IPS-18a (cell line): ENCODE results near the gene ONECUT2.

Experiments used
- H3K27ac ChIP-seq: one replicate; pipeline ENCODE4 v1.5.1; 2013; ENCODE audit warnings: low read length
- H3K27me3 ChIP-seq: one replicate; pipeline ENCODE4 v1.6.1; 2013; ENCODE audit warnings: mild to moderate bottlenecking, low read length; ENCODE audit not compliant: control insufficient read depth, insufficient read depth
- H3K36me3 ChIP-seq: one replicate; pipeline ENCODE4 v1.6.1; 2013; ENCODE audit warnings: low read depth, low read length; ENCODE audit not compliant: control insufficient read depth
- H3K4me1 ChIP-seq: one replicate; pipeline ENCODE4 v1.6.1; 2013; ENCODE audit warnings: low read depth, low read length; ENCODE audit not compliant: control insufficient read depth
- H3K4me3 ChIP-seq: one replicate; pipeline ENCODE4 v1.5.1; 2013; ENCODE audit warnings: low read length
- H3K9ac ChIP-seq: one replicate; pipeline ENCODE4 v1.6.1; 2013; ENCODE audit warnings: mild to moderate bottlenecking, low read length, moderate library complexity
- H3K9me3 ChIP-seq: one replicate; pipeline ENCODE4 v1.6.1; 2013; ENCODE audit warnings: low read depth, low read length; ENCODE audit not compliant: control insufficient read depth

The ONECUT2 gene

DNA sequence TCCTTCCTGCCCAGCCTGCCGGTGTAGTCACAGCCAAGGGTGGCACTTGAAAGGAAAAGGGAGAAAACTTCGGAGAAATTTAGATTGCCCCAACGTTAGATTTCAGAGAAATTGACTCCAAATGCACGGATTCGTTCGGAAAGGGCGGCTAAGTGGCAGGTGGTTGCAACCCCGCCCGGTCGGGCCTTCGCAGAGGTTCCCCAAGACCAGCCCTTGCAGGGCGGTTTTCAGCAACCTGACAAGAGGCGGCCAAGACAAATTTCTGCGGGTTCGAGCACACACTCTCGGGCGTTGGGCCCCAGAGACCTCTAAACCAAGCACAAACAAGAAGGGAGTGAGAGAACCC is 4.8 kb downstream of the ONECUT2 start:
- Histone ChIP-seq H3K9me3 (no peaks in the 10 kb centered on the region), H3K9ac (no peak overlapping the region), H3K36me3 (no peaks in the 10 kb centered on the region), H3K27ac (no peak overlapping the region), H3K4me1 (peaks cover 22% of the 10 kb centered on the region), H3K27me3 (peaks cover 93% of the 10 kb centered on the region), H3K4me3 (peak overlapping the region; percentile 70)

DNA sequence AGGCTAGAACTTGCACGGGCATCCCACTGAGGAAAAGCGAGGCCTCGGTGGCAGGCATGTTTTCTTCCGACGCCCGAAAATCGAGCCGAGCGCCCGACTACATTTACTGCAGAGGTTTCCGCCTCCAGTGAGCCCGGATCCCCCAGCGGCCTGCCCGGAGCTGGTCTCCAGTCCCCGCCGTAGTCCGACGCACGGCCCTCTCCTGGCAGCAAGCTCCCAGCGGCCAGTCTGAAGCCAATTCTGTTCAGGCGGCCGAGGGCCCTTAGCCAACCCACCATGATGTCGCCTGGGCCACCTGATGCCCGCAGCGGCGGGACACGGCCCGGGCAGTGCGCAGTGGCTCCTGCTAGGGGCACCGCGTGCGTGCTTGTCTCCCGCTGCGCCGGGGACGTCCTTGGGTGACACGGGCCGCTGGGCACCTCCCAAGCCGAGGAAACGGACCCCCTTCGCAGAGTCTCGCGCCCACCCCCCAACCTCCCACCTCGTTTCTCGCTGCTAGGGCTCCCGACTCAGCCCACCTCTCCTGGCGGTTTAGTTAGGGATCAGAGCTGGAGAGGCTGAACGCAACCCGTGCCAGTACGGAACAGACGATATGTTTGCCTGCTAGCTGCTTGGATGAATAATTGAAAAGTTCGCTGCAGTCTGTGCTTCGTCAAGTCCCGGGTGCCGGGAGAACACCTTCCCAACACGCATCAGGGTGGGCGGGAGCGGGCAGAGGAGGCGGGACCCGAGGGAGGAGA is 5.3 kb downstream of the ONECUT2 start:
- H3K36me3 ChIP-seq = no peaks in the 10 kb centered on the region
- peaks cover 22% of the 10 kb centered on the region for H3K4me1 ChIP-seq
- no peak overlapping the region for H3K9ac ChIP-seq
- peak overlapping the region; percentile 70 for H3K4me3 ChIP-seq
- H3K9me3 ChIP-seq = no peaks in the 10 kb centered on the region
- H3K27me3 ChIP-seq = peaks cover 98% of the 10 kb centered on the region
- no peak overlapping the region for H3K27ac ChIP-seq

DNA sequence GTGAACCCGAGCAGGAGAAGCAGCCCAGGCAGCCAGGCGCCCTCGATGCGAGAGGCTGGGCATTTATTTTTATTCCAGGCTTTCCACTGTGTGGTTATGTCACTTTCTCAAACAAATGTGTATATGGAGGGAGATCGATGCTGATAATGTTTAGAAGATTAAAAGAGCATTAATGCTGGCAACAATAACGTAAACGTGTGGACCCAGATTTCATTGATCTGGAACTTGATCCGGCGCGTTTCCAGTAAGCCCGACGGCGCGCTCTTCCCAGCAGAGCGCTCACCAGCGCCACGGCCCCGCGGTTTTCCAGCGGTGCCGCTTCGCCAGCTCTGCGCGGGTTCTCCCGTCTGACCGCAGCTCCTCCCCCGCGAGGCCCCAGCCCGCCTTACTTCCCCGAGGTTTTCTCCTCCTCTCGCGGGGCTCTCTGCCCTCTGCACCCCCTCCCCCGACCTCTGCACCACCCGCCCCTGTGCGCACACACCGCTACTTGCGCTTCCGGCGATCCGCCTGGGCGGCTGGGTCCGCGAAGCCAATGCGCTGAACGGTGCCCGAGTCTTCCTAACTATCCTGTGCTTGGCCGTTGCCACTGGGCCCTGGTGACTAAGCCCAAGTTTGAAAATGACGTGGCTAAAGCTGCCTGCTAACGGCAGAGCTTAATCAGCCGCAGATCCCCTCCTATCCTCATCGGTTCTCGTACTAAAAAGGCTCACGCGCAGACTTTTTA is 6.1 kb downstream of the ONECUT2 start:
- Histone ChIP-seq H3K36me3 (no peaks in the 10 kb centered on the region), H3K9me3 (no peaks in the 10 kb centered on the region), H3K4me1 (peaks cover 22% of the 10 kb centered on the region), H3K27ac (no peak overlapping the region), H3K4me3 (peak overlapping the region; percentile 70), H3K27me3 (peaks cover 100% of the 10 kb centered on the region), H3K9ac (no peak overlapping the region)

DNA sequence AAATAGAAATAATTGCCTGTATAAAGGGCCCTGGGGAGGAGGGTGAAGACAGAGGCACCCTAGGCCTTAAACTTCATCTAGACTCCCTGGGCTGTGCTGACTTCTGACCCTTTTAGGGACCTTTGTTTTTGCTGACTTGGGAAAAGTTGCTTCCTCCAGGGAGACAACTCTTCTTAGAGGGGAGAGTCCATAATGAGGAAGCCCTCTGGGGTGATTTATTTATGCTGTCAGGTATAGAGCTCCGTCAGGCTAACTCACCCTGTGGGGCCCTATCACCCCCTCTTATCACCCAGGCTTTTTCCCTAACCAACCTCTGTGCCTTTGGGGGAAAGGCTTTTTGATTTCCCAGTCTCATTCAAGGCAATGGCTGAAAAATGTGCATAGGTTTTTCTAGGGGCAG is 8.1 kb downstream of the ONECUT2 start:
- no peak overlapping the region for H3K27ac ChIP-seq
- H3K4me3 ChIP-seq = no peak overlapping the region
- no peaks in the 10 kb centered on the region for H3K9me3 ChIP-seq
- H3K27me3 ChIP-seq = peaks cover 85% of the 10 kb centered on the region
- no peaks in the 10 kb centered on the region for H3K36me3 ChIP-seq
- no peak overlapping the region for H3K9ac ChIP-seq
- H3K4me1 ChIP-seq = peaks cover 26% of the 10 kb centered on the region

DNA sequence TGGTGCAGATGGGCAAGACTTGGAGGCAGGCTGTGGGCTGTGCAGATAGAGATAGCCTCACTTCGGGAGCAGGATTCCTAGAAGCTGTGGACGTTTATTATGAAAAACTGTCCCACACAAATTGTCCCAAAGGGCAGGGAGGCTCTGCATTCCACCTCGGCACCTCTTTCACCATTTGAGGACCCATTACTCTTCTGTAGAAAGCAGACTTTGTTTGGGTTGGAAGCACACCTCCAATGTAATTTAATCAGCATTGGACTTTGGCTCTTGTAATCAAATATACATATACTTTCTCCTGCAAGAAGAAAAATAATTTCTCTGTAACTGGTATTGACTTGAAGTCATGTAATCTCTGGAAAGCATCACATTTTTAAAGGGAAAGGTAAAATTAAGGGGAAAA is 8.5 kb downstream of the ONECUT2 start:
- H3K9me3 ChIP-seq = no peaks in the 10 kb centered on the region
- no peak overlapping the region for H3K9ac ChIP-seq
- no peaks in the 10 kb centered on the region for H3K36me3 ChIP-seq
- no peak overlapping the region for H3K4me3 ChIP-seq
- H3K27ac ChIP-seq = no peak overlapping the region
- peaks cover 81% of the 10 kb centered on the region for H3K27me3 ChIP-seq
- peaks cover 23% of the 10 kb centered on the region for H3K4me1 ChIP-seq

DNA sequence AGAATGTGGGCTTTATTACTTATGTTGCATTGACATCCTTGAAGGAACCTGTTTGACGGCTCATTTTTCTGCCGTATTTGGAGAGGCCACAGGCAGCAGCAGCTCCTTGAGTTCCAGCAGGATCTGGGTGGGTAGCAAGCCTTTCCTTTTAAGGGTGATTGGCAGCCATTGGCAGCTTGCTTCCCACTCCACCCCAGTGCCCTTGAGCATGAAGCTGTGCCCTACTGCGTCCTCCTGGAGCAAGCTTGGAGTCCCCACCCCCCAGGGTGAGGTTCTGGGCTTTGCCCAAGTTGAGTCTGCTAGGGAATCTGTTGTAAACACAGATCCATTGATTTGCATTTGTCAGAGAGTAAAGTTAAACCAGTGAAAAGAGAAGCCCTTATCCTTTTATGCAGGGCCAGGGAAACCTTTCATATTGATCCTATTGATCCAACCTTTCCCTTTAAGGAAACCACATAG is 9.2 kb downstream of the ONECUT2 start:
- Histone ChIP-seq H3K4me1 (peaks cover 17% of the 10 kb centered on the region), H3K27ac (no peak overlapping the region), H3K36me3 (no peaks in the 10 kb centered on the region), H3K9me3 (no peaks in the 10 kb centered on the region), H3K4me3 (no peak overlapping the region), H3K27me3 (peaks cover 74% of the 10 kb centered on the region), H3K9ac (no peak overlapping the region)

DNA sequence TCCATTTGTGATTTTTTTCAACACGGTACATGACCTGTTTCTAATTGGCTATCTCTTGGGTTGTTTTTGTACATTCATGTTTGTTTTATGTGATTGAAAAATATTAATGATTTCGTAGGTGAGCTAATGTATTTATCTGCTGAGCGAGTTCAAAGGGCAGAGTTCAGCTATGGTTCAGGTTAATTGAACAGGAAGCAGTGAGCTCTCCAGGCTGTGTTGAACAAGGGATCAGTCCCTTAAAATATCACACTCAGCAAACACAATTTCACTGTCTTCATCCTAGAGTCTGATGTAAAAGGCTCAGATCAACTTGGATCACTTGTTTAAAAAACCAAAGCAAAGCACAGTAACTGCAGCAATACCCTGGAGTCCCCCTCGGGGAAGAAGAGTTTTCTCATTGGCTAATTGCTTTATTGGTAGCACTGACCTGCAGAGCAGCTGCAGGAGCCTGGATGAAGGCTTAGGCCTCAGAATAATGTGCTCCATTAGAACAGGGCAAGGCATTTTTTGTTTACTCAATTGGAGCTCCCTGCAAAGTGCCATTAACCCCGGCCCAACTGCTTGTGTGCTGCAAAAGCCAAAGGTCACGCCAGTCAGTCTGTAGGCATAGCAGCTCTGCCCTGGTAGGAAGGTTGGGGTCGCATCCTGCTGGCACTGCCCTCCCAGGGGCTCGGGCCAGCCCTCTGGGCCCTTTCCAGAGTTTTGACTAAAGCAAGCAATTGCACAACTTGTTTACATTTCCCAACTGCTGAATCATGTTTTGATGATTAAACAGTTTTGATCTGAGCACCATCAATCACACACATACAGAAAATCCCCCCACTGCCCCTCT is 10.5 kb downstream of the ONECUT2 start:
- H3K4me3 ChIP-seq = no peak overlapping the region
- H3K36me3 ChIP-seq = no peaks in the 10 kb centered on the region
- no peak overlapping the region for H3K9ac ChIP-seq
- peaks cover 16% of the 10 kb centered on the region for H3K4me1 ChIP-seq
- peaks cover 61% of the 10 kb centered on the region for H3K27me3 ChIP-seq
- H3K27ac ChIP-seq = no peak overlapping the region
- no peaks in the 10 kb centered on the region for H3K9me3 ChIP-seq

DNA sequence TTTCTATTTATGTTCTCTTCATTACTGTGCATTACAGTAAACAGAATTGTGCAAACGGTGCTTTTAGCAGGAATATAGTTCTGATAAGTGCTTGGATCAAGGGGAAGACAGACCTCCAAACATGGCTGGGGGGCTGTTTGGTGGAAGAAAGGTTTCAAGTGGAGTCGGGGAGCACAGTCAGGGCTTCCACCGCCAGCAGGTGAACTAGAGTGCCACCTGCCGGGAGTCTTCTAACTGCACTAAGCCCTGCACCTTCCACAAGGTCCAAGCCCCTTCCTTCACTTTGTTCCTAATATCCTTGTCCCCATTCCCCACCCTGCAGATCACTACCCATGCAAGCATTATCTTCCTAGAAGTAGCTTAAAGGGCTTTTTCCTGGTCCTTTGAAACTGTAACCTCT is 11.1 kb downstream of the ONECUT2 start:
- Histone ChIP-seq H3K4me1 (peaks cover 15% of the 10 kb centered on the region), H3K36me3 (no peaks in the 10 kb centered on the region), H3K9ac (no peak overlapping the region), H3K27ac (no peak overlapping the region), H3K27me3 (peaks cover 54% of the 10 kb centered on the region), H3K9me3 (no peaks in the 10 kb centered on the region), H3K4me3 (no peak overlapping the region)

DNA sequence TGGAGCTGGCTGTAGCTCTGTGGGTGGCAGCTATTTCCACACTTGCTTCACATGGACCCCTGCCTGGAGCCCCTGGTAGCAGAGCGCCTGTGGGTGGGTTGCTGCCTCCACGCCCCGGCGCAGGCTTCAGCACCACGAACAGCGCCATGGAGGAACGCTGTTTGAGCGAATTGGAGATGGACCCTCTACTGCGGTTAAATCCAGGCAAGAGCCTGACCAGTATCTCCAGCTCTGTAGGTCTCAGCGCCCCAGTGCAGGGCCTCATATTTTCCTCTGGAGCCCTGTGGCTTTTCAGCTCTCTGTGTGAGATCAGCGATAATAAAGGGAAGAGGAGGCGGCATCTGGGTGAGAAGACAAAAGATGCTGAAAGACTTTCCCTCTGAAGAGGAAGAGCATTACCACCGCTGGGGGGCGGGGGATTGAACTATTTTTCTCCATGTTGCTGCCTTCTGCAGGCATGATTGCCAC is 12.0 kb downstream of the ONECUT2 start:
- H3K36me3 ChIP-seq = no peaks in the 10 kb centered on the region
- no peaks in the 10 kb centered on the region for H3K9me3 ChIP-seq
- peaks cover 12% of the 10 kb centered on the region for H3K4me1 ChIP-seq
- peaks cover 46% of the 10 kb centered on the region for H3K27me3 ChIP-seq
- no peak overlapping the region for H3K4me3 ChIP-seq
- H3K9ac ChIP-seq = no peak overlapping the region
- H3K27ac ChIP-seq = no peak overlapping the region

DNA sequence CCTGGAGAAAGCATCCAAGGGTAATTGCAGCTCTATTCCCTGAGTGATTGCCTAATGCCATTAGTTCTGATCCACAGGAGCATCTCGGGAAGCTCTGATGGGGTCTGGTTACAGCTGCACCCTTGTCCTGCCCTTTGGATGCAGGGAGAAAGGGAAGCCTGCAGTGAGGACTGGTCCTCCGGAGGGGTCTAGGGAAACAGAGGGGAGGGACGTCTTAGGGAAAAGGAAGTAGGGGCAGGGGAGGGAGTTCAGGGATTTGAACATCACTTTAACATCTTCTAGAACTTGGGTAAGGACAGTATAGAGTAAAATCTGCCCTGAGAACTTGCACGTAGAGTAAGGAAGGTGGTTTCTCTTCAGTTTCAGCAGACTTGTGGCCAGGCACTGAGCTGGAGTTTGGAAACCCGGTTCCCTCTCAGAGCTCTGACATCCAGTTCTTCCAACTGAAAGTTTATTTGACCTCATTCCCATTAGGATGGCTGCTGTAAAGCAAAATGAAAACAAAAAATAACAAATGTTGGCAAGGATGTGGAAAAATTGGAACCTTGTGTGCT is 20.5 kb downstream of the ONECUT2 start:
- Histone ChIP-seq H3K27ac (no peak overlapping the region), H3K4me3 (no peak overlapping the region), H3K9ac (no peak overlapping the region), H3K36me3 (no peaks in the 10 kb centered on the region), H3K4me1 (no peaks in the 10 kb centered on the region), H3K9me3 (no peaks in the 10 kb centered on the region), H3K27me3 (no peaks in the 10 kb centered on the region)

DNA sequence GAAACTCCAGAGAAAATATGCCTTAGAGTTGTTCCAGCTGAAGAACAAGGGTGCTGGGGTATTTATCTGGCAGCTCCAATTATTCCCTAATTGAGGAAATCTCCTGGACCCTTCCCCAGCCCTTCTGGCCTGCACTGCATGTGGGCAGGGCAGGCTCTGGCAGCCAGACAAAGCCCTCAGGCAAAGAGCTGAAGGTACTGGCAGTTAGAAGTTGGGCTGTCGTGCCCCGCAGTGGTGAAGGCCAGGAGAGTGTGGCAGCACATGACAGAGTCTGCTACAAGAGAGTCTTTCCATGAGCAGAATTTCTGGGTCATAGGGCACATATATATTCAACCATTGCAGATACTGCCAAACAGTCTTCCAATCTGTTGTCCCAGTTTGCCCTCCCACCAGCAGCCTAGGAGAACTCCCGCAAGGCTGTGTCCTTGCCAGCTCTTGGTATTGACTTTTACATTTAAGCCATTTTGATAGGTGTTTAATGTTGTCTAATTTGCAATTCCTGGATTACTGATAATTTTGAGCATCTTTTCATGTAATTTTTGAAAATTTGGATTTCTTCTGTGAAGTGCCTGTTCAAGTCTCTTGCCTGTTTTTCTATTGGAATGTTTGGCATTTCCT is 26.6 kb downstream of the ONECUT2 start:
- Histone ChIP-seq H3K27me3 (no peaks in the 10 kb centered on the region), H3K27ac (no peak overlapping the region), H3K9me3 (no peaks in the 10 kb centered on the region), H3K9ac (no peak overlapping the region), H3K4me1 (no peaks in the 10 kb centered on the region), H3K4me3 (no peak overlapping the region), H3K36me3 (no peaks in the 10 kb centered on the region)
